Neural progenitor cell (in vitro differentiated cells): ENCODE data around the gene DNER.

Source experiments
- CTCF ChIP-seq: fragments of 200-600 bp; sonication (generic); IDR thresholded peaks from 2 replicates; pipeline ENCODE4 v1.5.1; 2017; ENCODE audit warnings: antibody characterized with exemption, mild to moderate bottlenecking
- EZH2 ChIP-seq: fragments of 200-600 bp; sonication (generic); IDR thresholded peaks from 2 replicates; pipeline ENCODE4 v1.6.1; 2017; ENCODE audit warnings: antibody characterized with exemption, mild to moderate bottlenecking, moderate library complexity
- EZH2phosphoT487 ChIP-seq: fragments of 200-600 bp; sonication (generic); IDR thresholded peaks from 2 replicates; pipeline ENCODE4 v1.6.1; 2017; ENCODE audit warnings: antibody characterized with exemption

- no peak for TF ChIP-seq CTCF
- TF ChIP-seq EZH2phosphoT487: no peak
- no peak for TF ChIP-seq EZH2
Observed at GRCh38 chr2:229408962-229409361, 305.4 kb downstream of the DNER start.
